Glomerular visceral epithelial cell (primary cell): ENCODE results near the gene RACGAP1.

Source experiments
- DNase-seq: peaks from one replicate; pipeline ENCODE4 v3.0.0-alpha.2; 2016; ENCODE audit errors: extremely low spot score

The RACGAP1 gene

DNA sequence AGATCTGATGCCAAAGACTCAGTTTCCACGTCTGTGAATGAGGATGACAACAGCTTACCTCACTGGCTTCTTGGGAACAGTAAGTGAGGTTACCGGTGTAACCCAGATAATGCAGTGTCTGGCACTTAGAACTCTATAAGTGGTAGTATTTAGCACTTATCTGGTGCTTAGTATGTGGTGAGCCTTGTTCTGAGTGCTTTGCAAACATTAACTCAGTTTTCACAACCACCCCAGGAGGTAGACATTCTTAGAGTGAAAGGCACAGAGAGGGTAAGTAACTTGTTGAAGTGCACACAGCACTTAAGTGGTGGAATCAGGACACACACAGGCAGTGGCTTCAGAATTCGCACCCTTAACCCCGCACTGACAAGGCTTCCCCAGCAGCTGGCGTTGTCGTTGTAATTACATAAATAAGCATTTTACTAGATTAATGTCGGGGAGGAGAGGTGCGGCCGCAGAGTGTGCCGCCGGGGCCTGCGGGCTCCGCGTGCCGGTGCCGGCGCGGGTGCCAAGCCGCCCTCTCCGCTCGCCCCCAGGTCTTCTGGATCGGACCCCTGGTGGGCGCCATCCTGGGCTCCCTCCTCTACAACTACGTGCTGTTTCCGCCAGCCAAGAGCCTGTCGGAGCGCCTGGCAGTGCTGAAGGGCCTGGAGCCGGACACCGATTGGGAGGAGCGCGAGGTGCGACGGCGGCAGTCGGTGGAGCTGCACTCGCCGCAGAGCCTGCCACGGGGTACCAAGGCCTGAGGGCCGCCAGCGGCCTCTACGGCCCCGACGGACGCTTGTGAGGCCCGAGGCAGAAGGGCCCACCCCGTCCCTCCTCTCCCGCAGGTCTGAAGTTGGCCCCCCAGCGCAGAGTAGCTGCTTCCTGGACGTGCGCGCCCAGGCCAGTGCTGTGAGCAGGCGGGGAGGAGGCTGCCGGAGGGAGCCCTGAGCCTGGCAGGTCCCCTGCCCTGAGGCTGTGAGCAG, 70.1 kb downstream of the RACGAP1 start:
- DNase-seq = no peak

DNA sequence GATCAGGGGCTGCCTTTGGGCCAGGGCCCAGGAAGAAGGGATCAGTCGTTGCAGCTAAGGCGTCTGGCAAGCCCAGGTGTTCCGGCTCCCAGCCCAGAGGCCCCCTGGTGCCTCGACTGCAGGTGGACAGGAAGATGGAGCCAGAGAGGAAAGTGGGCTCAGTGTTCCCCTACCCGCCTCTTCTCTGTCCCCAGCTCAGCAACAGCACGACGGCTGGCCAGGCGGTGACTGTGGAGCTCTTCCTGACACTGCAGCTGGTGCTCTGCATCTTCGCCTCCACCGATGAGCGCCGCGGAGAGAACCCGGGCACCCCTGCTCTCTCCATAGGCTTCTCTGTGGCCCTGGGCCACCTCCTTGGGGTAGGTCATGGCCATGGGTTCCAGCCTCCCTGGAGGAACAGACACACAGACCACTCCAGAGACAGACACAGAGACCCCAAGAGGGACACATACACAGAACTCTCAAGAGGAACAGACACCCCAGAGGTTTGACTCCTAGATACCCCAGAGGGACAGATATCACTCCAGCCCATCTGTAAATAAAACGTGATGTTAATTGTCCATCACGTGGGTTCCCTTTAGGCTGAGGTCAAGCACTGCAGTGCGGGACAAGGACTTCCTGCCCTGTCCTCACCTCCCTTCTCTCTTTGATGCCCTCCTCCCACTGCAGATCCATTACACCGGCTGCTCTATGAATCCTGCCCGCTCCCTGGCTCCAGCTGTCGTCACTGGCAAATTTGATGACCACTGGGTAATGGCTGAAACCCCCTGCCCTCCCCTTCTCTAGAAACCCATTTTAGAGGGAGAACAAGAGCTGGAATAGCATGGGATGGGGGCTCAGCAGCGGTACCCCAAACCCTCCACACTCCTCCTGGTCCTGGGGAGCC, 71.1 kb downstream of the RACGAP1 start:
- DNase-seq = no peak

DNA sequence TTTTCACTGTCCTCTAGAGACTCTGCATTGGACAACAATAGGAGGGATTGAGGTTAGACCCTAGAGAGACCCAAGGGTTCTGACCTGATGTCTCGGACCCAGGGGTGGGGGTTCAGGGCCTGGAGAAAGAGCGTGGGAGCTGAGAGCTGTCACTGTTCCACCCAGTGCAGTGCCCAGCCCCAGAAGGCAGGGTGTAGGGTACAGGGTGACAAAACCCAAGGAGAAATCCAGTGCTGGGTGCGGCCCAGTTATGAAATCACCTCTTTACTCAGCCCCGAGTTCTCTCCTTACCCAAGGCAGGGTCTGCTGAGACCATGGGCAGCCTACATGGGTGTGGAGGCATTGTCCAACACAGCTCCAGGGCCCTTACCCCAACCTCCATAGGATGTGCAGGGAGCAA, 72.1 kb downstream of the RACGAP1 start:
- no peak for DNase-seq

DNA sequence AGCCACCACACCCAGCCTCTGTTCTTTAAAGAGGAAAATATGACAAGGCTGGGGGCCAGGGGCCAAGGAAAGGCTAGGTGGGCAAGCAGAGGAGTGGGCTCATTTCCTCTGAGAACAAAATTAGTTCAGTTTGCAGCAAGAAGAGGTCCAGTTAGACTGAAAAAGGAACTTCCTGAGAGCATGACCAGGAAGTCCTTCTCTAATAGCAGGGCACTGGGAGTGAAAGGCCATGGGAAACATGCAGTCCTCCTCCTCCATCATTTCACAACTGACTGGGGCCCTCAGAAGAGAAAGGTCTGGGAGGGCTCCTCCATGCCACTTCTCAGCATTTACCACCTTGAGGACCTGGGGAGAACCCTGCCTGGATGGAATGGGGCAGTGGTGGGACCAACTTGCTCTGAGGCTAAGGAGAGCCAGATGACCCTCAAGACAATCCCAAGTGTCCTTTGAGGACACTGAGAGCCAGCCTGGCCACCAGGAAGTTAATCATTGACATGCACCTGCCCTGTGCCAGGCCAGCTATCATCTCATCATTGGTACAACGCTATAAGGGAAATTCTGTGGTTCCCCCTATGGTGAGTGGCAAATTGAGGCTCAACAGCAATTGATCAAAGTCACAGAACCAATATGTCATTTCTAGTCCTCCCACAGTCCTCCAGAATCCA, 72.8 kb downstream of the RACGAP1 start:
- DNase-seq = no peak

DNA sequence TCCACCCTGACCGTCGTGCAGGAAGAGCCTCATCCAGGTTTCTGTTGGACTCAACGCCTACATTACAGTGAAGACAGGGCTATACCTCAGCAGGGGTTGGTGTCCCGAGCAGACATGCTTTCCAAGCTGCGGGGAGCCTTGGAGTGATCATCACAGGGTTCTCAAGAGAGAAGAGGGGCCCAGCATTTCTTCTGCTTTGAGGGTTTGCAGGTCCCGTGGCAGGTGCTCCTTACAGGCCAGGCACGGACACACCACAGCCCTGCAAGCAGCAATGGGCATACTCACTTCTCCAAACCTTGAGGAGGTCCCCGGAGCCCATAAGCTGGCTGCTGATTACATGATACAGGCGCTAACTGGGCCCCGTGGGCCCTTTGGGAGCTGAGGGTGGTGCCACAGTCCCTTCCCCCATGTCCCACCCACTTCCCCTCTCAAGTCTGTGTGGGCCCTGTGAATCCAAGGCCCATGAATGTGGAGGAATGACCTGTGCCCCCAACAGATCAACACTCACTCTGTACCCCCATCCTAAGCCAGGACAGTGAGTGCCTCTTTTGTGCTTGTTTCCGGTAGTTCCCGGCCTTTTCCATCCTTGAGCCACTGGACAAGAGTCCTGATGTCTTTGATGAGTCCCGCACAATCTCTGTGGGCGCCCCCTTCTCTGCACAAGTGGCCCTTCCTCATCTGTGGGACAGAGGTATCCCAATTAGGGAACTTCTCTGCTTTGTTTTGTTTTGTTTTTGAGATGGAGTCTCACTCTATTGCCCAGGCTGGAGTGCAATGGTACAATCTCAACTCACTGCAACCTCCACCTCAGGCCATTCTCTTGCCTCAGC, 73.7 kb downstream of the RACGAP1 start:
- DNase-seq = no peak

DNA sequence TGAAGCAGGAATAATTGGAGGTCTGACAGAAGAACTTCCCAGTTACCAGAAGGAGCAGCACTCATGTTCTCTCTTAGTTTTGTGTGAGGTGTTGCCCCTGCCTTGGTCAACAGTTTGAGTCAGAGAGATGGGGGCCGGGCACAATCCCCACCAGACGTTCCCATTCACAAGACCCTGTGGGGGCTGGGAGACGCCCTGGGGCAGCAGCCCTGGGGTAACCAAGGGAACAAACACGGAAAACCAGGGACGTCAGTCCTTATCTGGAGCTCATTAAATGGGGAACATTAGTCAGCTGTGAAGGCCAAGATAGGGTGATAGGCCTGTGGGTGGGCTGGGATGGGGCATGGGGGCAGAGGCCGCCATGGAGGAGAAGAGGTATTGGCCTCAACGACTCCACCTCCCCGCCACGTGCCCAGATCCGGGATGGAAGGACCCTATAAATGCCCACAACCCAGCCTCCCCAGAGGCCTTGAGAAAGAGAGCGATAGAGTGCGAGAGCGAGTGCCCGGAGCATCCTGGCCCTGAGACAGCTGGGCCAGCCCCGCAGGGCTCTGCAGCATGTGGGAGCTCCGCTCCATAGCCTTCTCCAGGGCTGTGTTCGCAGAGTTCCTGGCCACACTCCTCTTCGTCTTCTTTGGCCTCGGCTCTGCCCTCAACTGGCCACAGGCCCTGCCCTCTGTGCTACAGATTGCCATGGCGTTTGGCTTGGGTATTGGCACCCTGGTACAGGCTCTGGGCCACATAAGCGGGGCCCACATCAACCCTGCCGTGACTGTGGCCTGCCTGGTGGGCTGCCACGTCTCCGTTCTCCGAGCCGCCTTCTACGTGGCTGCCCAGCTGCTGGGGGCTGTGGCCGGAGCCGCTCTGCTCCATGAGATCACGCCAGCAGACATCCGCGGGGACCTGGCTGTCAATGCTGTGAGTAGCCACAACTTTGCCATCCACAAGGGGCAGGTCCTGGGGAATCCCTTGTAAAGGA, 74.7 kb downstream of the RACGAP1 start, which contains the start of gene AQP2:
AQP2 (plus strand) TSS at position 465 of the 979 bp plus-strand sequence; CDS start at position 559, 94 bp downstream.
- no peak for DNase-seq

DNA sequence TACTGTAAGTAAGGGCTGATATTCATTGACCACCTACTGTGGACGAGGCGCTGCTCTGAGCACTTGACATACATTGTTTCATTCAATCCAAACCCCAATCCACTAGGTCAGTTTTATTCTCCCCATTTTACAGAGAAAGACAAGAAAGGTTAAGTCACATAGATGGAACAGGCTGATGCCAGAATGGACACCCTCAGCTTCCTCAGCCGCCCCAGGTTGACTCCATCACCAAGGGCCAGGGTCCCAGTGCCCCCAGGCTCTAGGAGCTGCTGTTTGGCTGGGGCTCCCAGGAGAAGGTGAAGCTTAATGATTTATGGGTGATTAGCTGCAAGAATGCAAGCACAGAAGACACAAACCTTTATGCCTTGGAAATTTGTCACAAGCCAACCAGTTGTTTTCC, 75.4 kb downstream of the RACGAP1 start:
- DNase-seq = no peak

DNA sequence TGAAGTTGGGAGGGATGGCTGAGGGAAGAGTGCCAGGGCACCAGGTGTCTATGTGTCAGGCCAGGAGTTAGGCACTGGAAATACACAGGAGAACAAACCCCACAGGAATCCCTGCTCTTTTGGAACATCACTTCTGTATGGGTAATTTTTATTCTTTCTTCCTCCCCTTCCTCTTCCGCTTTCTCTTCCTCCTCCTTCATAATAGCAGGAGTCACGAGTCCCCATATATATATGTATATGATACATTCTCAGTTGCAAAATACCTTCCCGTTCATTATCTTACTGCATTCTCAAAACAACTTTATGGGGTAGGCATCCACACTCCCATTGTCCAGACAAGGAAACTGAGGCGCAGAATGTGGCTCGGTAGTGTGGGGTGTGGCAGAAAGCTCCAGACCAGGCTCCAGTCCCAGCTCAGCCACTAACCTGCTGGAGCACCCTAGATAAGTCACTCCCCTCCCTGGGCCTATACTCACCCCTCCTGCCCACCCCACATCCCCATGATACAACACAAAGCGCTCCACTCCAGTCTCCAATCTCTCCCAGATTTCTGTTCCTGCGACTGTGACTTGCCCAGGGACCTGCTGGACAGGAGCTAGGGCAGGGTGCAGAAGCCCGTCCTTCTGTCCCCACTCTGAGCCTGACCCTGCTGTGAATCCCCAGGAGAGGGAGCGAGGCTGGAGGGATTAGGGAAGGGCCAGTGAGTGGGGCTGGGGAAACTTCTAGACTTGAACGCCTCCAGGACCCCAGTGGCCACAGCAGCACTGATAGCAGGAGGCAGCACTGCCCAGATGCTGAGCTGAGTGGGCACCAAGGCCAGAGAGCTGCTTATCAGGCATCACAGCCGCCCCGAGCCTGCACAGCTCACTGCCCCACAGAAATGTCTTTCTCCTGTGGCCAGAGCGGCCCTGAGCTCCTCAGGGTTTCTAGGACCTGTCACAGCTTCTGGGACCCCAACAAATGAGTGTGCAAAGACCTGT, 76.1 kb downstream of the RACGAP1 start:
- DNase-seq = no peak

DNA sequence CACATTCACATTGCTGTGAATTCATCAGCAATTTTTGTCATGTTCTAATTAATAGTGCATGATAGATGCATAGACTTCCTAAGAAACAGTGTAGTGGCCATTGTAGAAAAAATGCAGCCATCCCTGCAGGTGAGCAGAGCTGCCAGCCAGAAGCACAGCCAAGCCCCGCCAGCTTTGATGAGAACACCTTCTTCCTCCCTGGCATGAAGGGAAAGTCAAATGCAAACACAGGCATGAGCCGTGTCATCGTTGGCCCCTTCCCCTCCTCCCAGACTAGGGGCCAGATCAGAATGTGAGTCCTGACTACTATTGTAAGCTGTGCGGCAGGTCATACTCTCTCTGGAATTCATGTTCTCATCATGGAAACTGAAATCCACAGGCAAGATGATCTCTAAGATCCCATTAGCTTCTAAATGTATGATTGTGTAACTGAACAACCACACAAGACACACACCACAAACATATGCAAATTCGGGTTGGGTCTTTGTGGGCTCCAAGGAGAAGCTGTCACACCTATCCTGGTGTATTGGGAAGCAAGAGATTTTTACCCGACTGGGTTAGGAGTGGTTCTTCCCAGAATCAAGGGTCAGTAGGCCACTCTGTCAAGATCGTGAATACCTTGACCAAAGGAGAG, 77.6 kb downstream of the RACGAP1 start:
- no peak for DNase-seq

DNA sequence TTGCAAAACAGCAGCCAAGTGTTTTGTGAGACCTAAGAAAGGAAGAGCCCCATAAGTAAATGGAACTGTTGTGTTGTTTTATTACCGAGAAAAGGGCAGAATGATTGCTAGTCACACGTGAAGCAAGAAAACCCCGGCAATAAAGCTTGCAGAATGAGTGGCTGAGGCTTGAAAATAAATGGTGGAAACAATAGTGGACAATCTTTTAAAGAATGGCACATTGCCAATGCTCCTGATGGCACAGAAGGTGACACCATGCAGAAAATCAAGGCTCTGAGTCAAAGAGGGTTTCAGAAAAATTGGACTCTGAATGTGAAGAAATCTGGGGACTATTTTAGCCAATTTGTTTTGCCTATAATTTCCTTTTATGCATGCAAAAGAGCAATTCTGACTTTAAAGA, 78.8 kb downstream of the RACGAP1 start:
- DNase-seq = no peak

DNA sequence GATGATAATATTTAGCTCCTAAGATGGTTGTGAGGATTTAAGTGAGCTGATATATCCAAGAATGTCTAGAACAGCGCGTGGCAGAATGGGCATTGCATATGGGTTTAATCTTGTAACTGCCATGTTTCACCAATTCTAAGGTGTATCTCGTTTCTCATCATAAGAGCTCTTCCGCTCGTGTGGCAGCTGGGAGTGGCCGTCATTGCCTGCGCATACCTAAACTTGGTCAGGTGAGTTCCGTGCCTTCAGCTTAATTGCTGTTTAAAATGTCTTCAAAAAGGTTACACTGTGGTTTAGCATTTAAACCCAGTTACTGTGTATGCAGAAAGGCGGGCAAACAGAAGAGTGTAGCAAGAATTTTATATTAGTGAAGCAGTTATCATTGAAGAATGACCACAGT, 79.2 kb downstream of the RACGAP1 start:
- DNase-seq = no peak

DNA sequence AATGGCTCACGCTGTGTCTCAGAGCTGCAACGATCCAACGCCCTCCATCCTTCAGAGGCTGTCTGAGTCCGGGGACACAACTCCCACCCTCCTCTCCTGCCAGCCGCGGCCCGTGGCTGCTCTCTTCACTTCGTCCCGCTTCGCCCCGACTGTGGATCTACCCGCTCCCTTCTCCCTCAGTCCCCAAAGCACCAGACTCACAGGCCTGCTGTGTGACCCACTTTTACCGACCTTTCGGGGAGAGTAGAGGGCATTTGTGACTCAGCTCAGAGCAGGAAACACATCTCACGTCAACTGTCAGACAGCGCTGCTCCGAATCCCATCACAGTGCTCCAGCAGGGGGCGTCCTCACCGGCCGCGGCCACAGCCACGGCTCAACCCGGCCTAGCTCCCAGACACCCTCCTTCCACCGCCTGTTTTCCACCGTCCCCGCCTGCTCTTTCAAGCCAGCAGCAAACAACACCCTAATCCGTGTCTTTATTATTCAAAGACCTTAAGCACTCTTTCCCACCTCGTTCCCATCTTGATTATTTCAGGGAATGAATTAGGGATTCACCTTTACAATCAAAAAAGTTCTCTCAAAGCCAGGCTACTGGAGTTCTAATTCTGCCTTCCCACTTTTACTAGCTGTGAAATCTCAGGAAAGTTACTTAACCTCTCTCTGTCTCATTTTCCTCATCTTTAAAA, 79.8 kb downstream of the RACGAP1 start:
- peak; percentile 75 for DNase-seq

DNA sequence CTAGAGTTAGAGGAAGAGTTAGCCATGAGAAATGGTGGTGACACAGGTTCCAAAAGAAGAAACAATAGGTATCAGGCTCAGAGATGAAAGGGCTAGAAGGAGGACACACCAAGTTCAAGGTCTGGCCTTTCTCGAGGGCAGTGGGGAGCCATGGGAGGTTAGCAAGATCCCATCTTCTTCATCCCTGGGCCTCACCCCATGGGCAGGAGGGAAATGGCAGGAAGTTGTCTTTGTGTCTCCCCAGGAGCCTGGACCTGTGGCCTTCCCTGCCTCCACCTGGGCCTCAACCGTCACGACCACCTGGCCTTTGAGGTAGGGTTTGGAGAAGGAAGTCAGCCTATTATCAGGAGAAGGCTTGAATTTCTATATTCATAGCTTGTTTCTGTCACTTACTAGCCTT, 80.6 kb downstream of the RACGAP1 start:
- DNase-seq = no peak

DNA sequence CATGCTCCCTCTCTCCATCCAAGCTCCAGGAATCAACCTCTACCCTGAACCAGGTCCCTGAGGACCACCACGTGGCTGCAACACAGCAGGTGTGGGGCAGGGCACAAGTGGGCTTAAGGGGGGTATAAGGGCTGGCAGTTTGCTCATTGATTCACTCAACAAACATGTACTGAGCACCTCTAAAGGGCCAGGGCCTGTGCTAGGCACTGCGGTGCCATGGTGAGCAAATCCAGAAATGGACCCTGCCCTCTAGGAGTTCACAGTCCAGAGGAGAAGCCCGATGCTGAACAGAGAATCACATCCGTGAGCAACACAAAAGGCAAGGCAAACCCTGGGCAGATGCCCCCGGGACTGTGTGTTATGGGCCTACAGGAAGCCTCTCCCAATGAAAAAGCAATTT, 81.2 kb downstream of the RACGAP1 start:
- no peak for DNase-seq

DNA sequence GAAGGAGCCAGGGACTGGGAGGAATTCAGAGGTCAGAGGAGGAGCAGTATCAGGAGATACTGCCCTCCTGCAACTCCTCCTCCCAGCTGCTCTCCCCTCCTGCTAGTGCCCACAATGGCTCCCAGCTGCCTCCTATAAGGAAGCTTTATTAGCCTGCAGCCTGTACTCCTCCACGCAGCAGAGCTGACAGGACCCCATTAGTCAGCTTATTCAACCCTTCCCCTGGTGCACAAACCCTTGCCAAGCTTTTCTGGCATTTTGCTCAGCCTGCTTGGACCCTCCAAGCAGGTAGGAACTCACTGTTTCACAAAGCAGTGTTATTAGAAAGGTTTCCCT, 81.7 kb downstream of the RACGAP1 start:
- DNase-seq = no peak

DNA sequence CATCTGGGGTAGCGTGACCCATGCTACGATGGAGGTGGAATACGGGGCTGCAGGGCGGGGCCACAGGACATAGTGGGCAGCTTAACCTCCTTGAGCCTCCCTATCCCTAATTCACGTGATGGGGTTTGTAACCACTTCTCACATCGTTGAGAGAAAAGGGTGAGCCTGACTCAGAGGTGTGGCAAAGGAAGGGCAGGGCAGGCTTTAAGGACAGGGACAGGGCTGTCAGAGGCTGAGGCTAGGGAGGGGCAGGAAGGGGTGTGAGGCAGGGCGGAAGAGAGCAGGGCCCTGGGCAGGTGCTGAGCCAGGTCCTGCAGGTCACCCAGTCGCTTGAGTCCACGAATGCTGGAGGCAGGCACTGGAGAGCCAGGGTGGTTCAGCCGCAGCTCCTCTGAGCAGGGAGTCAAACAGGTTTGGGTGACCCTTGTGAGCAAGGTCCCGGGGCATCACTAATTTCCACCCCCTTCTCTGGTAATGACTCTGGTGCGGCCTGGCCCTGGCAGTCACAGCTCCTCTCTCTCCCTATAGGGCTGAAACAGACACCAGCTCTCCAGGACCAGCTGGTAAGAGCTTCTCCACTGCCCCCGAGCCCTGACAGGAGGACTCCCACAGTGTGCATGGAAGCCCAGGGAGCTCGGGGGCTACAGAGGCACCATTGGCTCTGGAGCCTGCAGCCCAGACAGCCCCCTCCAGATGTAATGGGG, 82.2 kb downstream of the RACGAP1 start:
- no peak for DNase-seq

DNA sequence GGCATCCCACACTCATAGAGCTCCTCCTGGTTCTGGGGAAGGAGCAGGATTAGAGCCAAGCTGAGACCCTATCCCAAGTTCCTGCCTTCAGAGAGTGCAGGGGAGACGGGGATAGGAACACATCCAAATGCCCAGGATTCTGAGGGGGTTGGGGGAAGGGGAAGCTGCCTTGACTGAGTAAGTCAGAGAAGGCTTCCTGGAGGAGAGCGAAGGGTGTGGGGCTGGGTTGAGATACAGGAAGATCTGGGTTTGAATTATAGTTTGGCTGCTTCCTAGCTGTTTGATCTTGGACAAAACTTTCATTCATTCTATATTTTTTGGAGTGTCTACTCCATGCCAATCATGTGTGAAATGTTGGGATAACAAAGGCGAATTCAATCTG, 82.8 kb downstream of the RACGAP1 start:
- DNase-seq = no peak
